Lung (tissue), 12 donors: ENCODE results near the gene STX11. TPM values are rescaled to one million over a fixed set of nuclear protein-coding genes. Genes with fewer than 3 reads are reported as not detected.

ENCODE experiments used
- ATAC-seq: fragments of 200-7000 bp; cut with Tn5 transposase; one replicate; pipeline ENCODE4 v1.9.1; 2020; ENCODE audit warnings: moderate number of reproducible peaks; ENCODE audit not compliant: insufficient read depth, low FRiP score
- DNase-seq, 3 donors: peaks; one replicate each; pipeline ENCODE4 v3.0.0-alpha.2; 2013 to 2017
- H3K27ac ChIP-seq, 2 donors: one replicate each; pipeline ENCODE4 v1.5.1; 2013; ENCODE audit warnings: mild to moderate bottlenecking in 2 of 2, moderate library complexity in 2 of 2, control low read depth in 1 of 2, inconsistent platforms in 1 of 2, low read depth in 1 of 2, low read length in 1 of 2
- H3K27me3 ChIP-seq, 3 donors: one replicate each; pipeline ENCODE4 v1.5.1; 2013; ENCODE audit warnings: low read length in 2 of 3; ENCODE audit not compliant: control insufficient read depth in 3 of 3, insufficient read depth in 3 of 3
- H3K36me3 ChIP-seq, 4 donors: one replicate each; pipeline ENCODE4 v1.5.1; 2013; ENCODE audit warnings: low read length in 4 of 4, mild to moderate bottlenecking in 1 of 4, moderate library complexity in 1 of 4; ENCODE audit not compliant: control insufficient read depth in 4 of 4, insufficient read depth in 4 of 4
- H3K4me1 ChIP-seq, 5 donors: one replicate each; pipeline ENCODE4 v1.5.1; 2013; ENCODE audit warnings: low read length in 5 of 5, mild to moderate bottlenecking in 2 of 5, moderate library complexity in 1 of 5; ENCODE audit not compliant: control insufficient read depth in 5 of 5, insufficient read depth in 5 of 5
- H3K4me3 ChIP-seq: one replicate; pipeline ENCODE4 v1.5.1; 2013; ENCODE audit warnings: mild to moderate bottlenecking, control low read depth, moderate library complexity
- H3K9ac ChIP-seq, 2 donors: one replicate each; pipeline ENCODE4 v1.5.1; 2013; ENCODE audit warnings: low read length in 2 of 2, control low read depth in 1 of 2; ENCODE audit not compliant: insufficient read depth in 1 of 2
- H3K9me3 ChIP-seq, 4 donors: one replicate each; pipeline ENCODE4 v1.5.1; 2013; ENCODE audit warnings: low read length in 3 of 4, mild to moderate bottlenecking in 1 of 4, moderate library complexity in 1 of 4; ENCODE audit not compliant: control insufficient read depth in 4 of 4, insufficient read depth in 3 of 4
- CTCF ChIP-seq: IDR thresholded peaks from 2 replicates; pipeline ENCODE4 v1.5.1; 2012; ENCODE audit warnings: mild to moderate bottlenecking; ENCODE audit errors: control extremely low read depth, extremely low read depth
- WGBS, 2 donors: extraction: QIAGEN DNeasy Blood & Tissue Kit; methylation state at CpG; one replicate each; pipeline ENCODE4 v1.1.7; 2013; 5-methylcytosine and 5-hydroxymethylcytosine counted together
- polyA plus RNA-seq, 2 donors: library from polyadenylated mRNA; stranded (reverse); fragments of 200-250 nt; gene quantifications; one replicate each; pipeline ENCODE4 v1.2.1, GENCODE V29; 2013
- total RNA-seq, 2 donors: library from RNA; depleted of rRNA in 1 of 2; stranded (reverse); fragments of >200 nt in 1 of 2; gene quantifications; one replicate each; pipeline ENCODE4 v1.2.1, GENCODE V29; 2014 to 2021
- donor health status: control.
- donor health status: control.
- donor health status: Bipolar disorder and iron deficiency.
- donor health status: healthy.
- donor health status: DM: yes; HTN: yes; CAD: no.

STX11 gene
- total and polyA plus RNA-seq, 4 donors = 10.6 to 62.7 (median 35.7) TPM

GRCh38 chr6:144202879-144203468 is 52.7 kb downstream of the STX11 start:
- Histone ChIP-seq H3K4me1 (no peaks in the 10 kb centered on the region), H3K4me3 (no peak overlapping the region), H3K9me3 (peaks cover 0 to 13% (median 11%) of the 10 kb centered on the region in 4 donors), H3K36me3 (no peaks in the 10 kb centered on the region), H3K9ac (no peak overlapping the region), H3K27ac (no peak overlapping the region), H3K27me3 (no peaks in the 10 kb centered on the region)
- no peak for ATAC-seq
- DNase-seq = no peak
- WGBS, 2 donors = 76 to 81% methylated on average over 3 of the region's 3 CpGs
- TF ChIP-seq CTCF = no peak

- Histone ChIP-seq H3K4me1 (peaks cover 0 to 12% (median 5%) of the 10 kb centered on the region in 5 donors), H3K27me3 (no peaks in the 10 kb centered on the region), H3K9ac (no peak overlapping the region), H3K36me3 (no peaks in the 10 kb centered on the region), H3K27ac (no peak overlapping the region), H3K4me3 (no peak overlapping the region), H3K9me3 (peaks cover 0 to 6% (median 0%) of the 10 kb centered on the region in 4 donors)
- DNase-seq = no peak
- WGBS, 2 donors = 61 to 66% methylated on average over 7 of the region's 7 CpGs
- ATAC-seq = no peak
- TF ChIP-seq CTCF = no peak
Measured at GRCh38 chr6:144211160-144211559, 60.8 kb downstream of the STX11 start.

GRCh38 chr6:144213315-144213714 is 63.0 kb downstream of the STX11 start:
- DNase-seq = peak in 1 of 3 donors; percentile 47

More at GRCh38 chr6:144213315-144213714, 63.0 kb downstream of the STX11 start:
- no peak for ATAC-seq
- Histone ChIP-seq H3K27me3 (no peaks in the 10 kb centered on the region), H3K4me3 (no peak overlapping the region), H3K27ac (peak overlapping the region in 1 of 2 donors; percentile 55), H3K9me3 (peaks cover 0 to 6% (median 0%) of the 10 kb centered on the region in 4 donors), H3K4me1 (peaks cover 3 to 18% (median 5%) of the 10 kb centered on the region in 5 donors), H3K9ac (no peak overlapping the region), H3K36me3 (no peaks in the 10 kb centered on the region)
- 75 to 91% methylated on average over 5 of the region's 5 CpGs for whole genome bisulfite sequencing, 2 donors
- TF ChIP-seq CTCF = no peak
